Body of pancreas (tissue), 4 donors: ENCODE data around the gene EHBP1. TPM values are rescaled to one million over a fixed set of nuclear protein-coding genes. Genes with fewer than 3 reads are reported as not detected.

Experiments
- ATAC-seq: fragments of 150-250 bp; one replicate; pipeline ENCODE4 v1.9.1; 2016
- DNase-seq, 4 donors: peaks; one replicate each; pipeline ENCODE4 v3.0.0-alpha.2; 2019
- H3K27ac ChIP-seq, 4 donors: fragments of 200-600 bp; sonication (generic); 1 replicate in 3 of 4; 2 replicates in 1 of 4; pipeline versions ENCODE4 v1.5.1 to v1.6.1; 2016 to 2019; ENCODE audit warnings: mild to moderate bottlenecking in 1 of 4, mixed read lengths in 1 of 4, moderate library complexity in 1 of 4
- H3K27me3 ChIP-seq, 2 donors: fragments of 200-600 bp; sonication (generic); one replicate each; pipeline ENCODE4 v1.6.0; 2016; ENCODE audit warnings: mild to moderate bottlenecking in 1 of 2
- H3K36me3 ChIP-seq, 2 donors: fragments of 200-600 bp; sonication (generic); replicated peaks in 1 of 2; 2 replicates each; pipeline ENCODE4 v1.5.1; 2016; ENCODE audit warnings: low read depth in 2 of 2; ENCODE audit not compliant: insufficient read depth in 1 of 2
- H3K4me1 ChIP-seq: fragments of 200-600 bp; sonication (generic); one replicate; pipeline ENCODE4 v1.6.0; 2016
- H3K4me3 ChIP-seq, 2 donors: fragments of 200-600 bp; sonication (generic); 1 replicate in 1 of 2; 2 replicates in 1 of 2; pipeline ENCODE4 v1.5.1; 2016 to 2019
- H3K9me3 ChIP-seq, 3 donors: fragments of 200-600 bp; sonication (generic); 1 replicate in 2 of 3; 2 replicates in 1 of 3; pipeline ENCODE4 v1.5.1; 2016
- CTCF ChIP-seq, 7 experiments: fragments of 450-650 bp in 4 of 7; fragments of 200-600 bp in 3 of 7; sonication (generic) in 3 of 7; IDR thresholded peaks; one replicate each; pipeline ENCODE4 v1.5.1; 2016 to 2019; ENCODE audit warnings: antibody characterized with exemption in 7 of 7
- POLR2A ChIP-seq, 3 donors: fragments of 450-650 bp; IDR thresholded peaks; one replicate each; pipeline ENCODE4 v1.6.1; 2016; ENCODE audit warnings: antibody characterized with exemption in 3 of 3, mild to moderate bottlenecking in 2 of 3
- WGBS, 2 donors: methylation state at CpG; one replicate each; pipeline ENCODE4 v1.1.5; 2017; 5-methylcytosine and 5-hydroxymethylcytosine counted together
- intact Hi-C: fragments of 100-400 bp; cut with DNase I; formaldehyde crosslinking; loops from one replicate; pipeline ENCODE4 v1.15.1; 2023
- total RNA-seq, 2 donors: library from RNA; depleted of rRNA; stranded (reverse); fragments of >200 nt; gene quantifications; one replicate each; pipeline ENCODE4 v1.1.0, GENCODE V29; 2016

EHBP1 gene
- total RNA-seq, 2 donors from 2014 or later, result 43.6 to 45.8 TPM

GRCh38 chr2:62858231-62858832 lies 152.8 kb downstream of the EHBP1 start:
- WGBS, 2 donors, result 80 to 84% methylated on average over 2 of the region's 2 CpGs
- Histone ChIP-seq H3K36me3 (no peaks in the 10 kb centered on the region), H3K27me3 (no peaks in the 10 kb centered on the region), H3K4me1 (no peaks in the 10 kb centered on the region), H3K27ac (no peak overlapping the region), H3K4me3 (no peak overlapping the region), H3K9me3 (peaks cover 0 to 2% (median 0%) of the 10 kb centered on the region in 3 donors)
- ATAC-seq, result no peak
- intact Hi-C loops, result no loop called here
- TF ChIP-seq CTCF (IDR thresholded peaks at IDR 0.05) (no peak), POLR2A (IDR thresholded peaks at IDR 0.05) (no peak)
- no peak for DNase-seq

GRCh38 chr2:62868947-62869346 lies 163.4 kb downstream of the EHBP1 start:
- H3K27ac ChIP-seq, result no peak overlapping the region
- DNase-seq, result no peak
- no peaks in the 10 kb centered on the region for H3K9me3 ChIP-seq
- intact Hi-C loops, result no loop called here
- H3K4me1 ChIP-seq, result no peaks in the 10 kb centered on the region
- no peak overlapping the region for H3K4me3 ChIP-seq
- TF ChIP-seq POLR2A (IDR thresholded peaks at IDR 0.05) (no peak), CTCF (IDR thresholded peaks at IDR 0.05) (no peak)
- H3K36me3 ChIP-seq, result peaks cover 0 to 1% of the 10 kb centered on the region in 2 donors
- no peaks in the 10 kb centered on the region for H3K27me3 ChIP-seq
- ATAC-seq, result no peak
- WGBS, 2 donors, result 90 to 96% methylated on average over 3 of the region's 3 CpGs

- ATAC-seq, result no peak
- intact Hi-C loops, result no loop called here
- Histone ChIP-seq H3K36me3 (peaks cover 0 to 3% of the 10 kb centered on the region in 2 donors), H3K9me3 (no peaks in the 10 kb centered on the region), H3K4me3 (no peak overlapping the region), H3K27ac (no peak overlapping the region), H3K27me3 (no peaks in the 10 kb centered on the region), H3K4me1 (no peaks in the 10 kb centered on the region)
- no peak for DNase-seq
- TF ChIP-seq CTCF (IDR thresholded peaks at IDR 0.05) (no peak), POLR2A (IDR thresholded peaks at IDR 0.05) (no peak)
- WGBS, 2 donors, result 65 to 84% methylated on average over 1 of the region's 1 CpG
These were observed 165.5 kb downstream of the EHBP1 start for GRCh38 chr2:62870966-62871365.

- TF ChIP-seq CTCF (IDR thresholded peaks at IDR 0.05), result no peak
- no peak for TF ChIP-seq POLR2A (IDR thresholded peaks at IDR 0.05)
- Histone ChIP-seq H3K4me1 (no peaks in the 10 kb centered on the region), H3K9me3 (no peaks in the 10 kb centered on the region), H3K36me3 (peaks cover 0 to 3% of the 10 kb centered on the region in 2 donors), H3K27ac (no peak overlapping the region), H3K27me3 (no peaks in the 10 kb centered on the region), H3K4me3 (no peak overlapping the region)
- no peak for DNase-seq
- intact Hi-C loops, result no loop called here
- WGBS, 2 donors, result 100% methylated on average over 1 of the region's 1 CpG
- no peak for ATAC-seq
These were observed 166.0 kb downstream of the EHBP1 start for GRCh38 chr2:62871506-62871905.

GRCh38 chr2:62873603-62874002 lies 168.1 kb downstream of the EHBP1 start:
- Histone ChIP-seq H3K27ac (no peak overlapping the region), H3K4me1 (no peaks in the 10 kb centered on the region), H3K4me3 (no peak overlapping the region), H3K9me3 (no peaks in the 10 kb centered on the region), H3K27me3 (no peaks in the 10 kb centered on the region), H3K36me3 (peaks cover 0 to 3% of the 10 kb centered on the region in 2 donors)
- WGBS, 2 donors, result 92 to 98% methylated on average over 3 of the region's 3 CpGs
- intact Hi-C loops, result no loop called here
- ATAC-seq (no peak), DNase-seq (no peak)
- no peak for TF ChIP-seq POLR2A (IDR thresholded peaks at IDR 0.05)
- TF ChIP-seq CTCF (IDR thresholded peaks at IDR 0.05), result no peak
